H9 (cell line): ENCODE data around the gene LRP2. TPM values are rescaled to one million over a fixed set of nuclear protein-coding genes. Genes with fewer than 3 reads are reported as not detected.

Experiments
- DNase-seq: peaks from one replicate; pipeline ENCODE4 v3.0.0-alpha.2; 2017
- H2AFZ ChIP-seq: one replicate; pipeline ENCODE4 v1.6.1; 2013; ENCODE audit warnings: mild to moderate bottlenecking, low read length, control low read depth, moderate library complexity
- H2AK5ac ChIP-seq: 2 replicates; pipeline ENCODE4 v1.6.1; 2013; ENCODE audit warnings: low read length, control low read depth, mixed read lengths; ENCODE audit not compliant: insufficient read length
- H2BK120ac ChIP-seq: one replicate; pipeline ENCODE4 v1.6.1; 2013; ENCODE audit warnings: low read depth, mild to moderate bottlenecking, low read length, control low read depth, inconsistent platforms; ENCODE audit not compliant: poor library complexity, severe bottlenecking
- H2BK12ac ChIP-seq: 2 replicates; pipeline ENCODE4 v1.6.1; 2013; ENCODE audit warnings: low read length, control low read depth, mixed read lengths, low read depth; ENCODE audit not compliant: insufficient read length
- H2BK15ac ChIP-seq: 2 replicates; pipeline ENCODE4 v1.6.1; 2013; ENCODE audit warnings: low read depth, low read length, control low read depth
- H2BK20ac ChIP-seq: one replicate; pipeline ENCODE4 v1.6.1; 2013; ENCODE audit warnings: low read depth, mild to moderate bottlenecking, low read length, control low read depth, inconsistent platforms; ENCODE audit not compliant: poor library complexity, severe bottlenecking
- H2BK5ac ChIP-seq: 2 replicates; pipeline ENCODE4 v1.6.1; 2013; ENCODE audit warnings: low read length, control low read depth, mixed read lengths; ENCODE audit not compliant: insufficient read length
- H3K14ac ChIP-seq: 2 replicates; pipeline ENCODE4 v1.6.1; 2013; ENCODE audit warnings: low read length, control low read depth; ENCODE audit not compliant: insufficient read depth
- H3K18ac ChIP-seq: 2 replicates; pipeline ENCODE4 v1.6.1; 2013; ENCODE audit warnings: low read depth, mild to moderate bottlenecking, mixed read lengths, low read length, control low read depth; ENCODE audit not compliant: insufficient read length
- H3K23ac ChIP-seq: 2 replicates; pipeline ENCODE4 v1.6.1; 2013; ENCODE audit warnings: low read length, control low read depth, mixed read lengths, low read depth; ENCODE audit not compliant: insufficient read length
- H3K23me2 ChIP-seq: 2 replicates; pipeline ENCODE4 v1.6.1; 2013; ENCODE audit warnings: low read depth, mild to moderate bottlenecking, mixed read lengths, low read length, control low read depth; ENCODE audit not compliant: insufficient read length, poor library complexity, severe bottlenecking
- H3K27ac ChIP-seq: 2 replicates; pipeline ENCODE4 v1.5.1; 2013; ENCODE audit warnings: low read length, control low read depth, mixed read lengths, low read depth; ENCODE audit not compliant: insufficient read length
- H3K27me3 ChIP-seq: 2 replicates; pipeline ENCODE4 v1.6.1; 2013; ENCODE audit warnings: low read length, control low read depth, inconsistent platforms; ENCODE audit not compliant: insufficient read depth
- H3K4ac ChIP-seq: 2 replicates; pipeline ENCODE4 v1.6.1; 2013; ENCODE audit warnings: low read depth, mild to moderate bottlenecking, control low read depth, inconsistent platforms, low read length, moderate library complexity
- H3K4me1 ChIP-seq: 2 replicates; pipeline ENCODE4 v1.6.1; 2013; ENCODE audit warnings: low read length, control low read depth, inconsistent platforms; ENCODE audit not compliant: insufficient read depth
- H3K4me2 ChIP-seq: 2 replicates; pipeline ENCODE4 v1.6.1; 2013; ENCODE audit warnings: low read length, control low read depth, mixed read lengths; ENCODE audit not compliant: insufficient read length, insufficient read depth
- H3K56ac ChIP-seq: 2 replicates; pipeline ENCODE4 v1.6.1; 2013; ENCODE audit warnings: low read depth, mild to moderate bottlenecking, mixed read lengths, low read length, control low read depth; ENCODE audit not compliant: insufficient read length
- H3K79me1 ChIP-seq: 2 replicates; pipeline ENCODE4 v1.6.1; 2013; ENCODE audit warnings: low read depth, mild to moderate bottlenecking, moderate library complexity, low read length, control low read depth, inconsistent platforms; ENCODE audit not compliant: insufficient read depth, poor library complexity, severe bottlenecking
- H3K79me2 ChIP-seq: 2 replicates; pipeline ENCODE4 v1.6.1; 2013; ENCODE audit warnings: low read length, control low read depth, inconsistent platforms; ENCODE audit not compliant: insufficient read depth
- H3K9ac ChIP-seq: 2 replicates; pipeline ENCODE4 v1.6.1; 2013; ENCODE audit warnings: low read length, control low read depth, mixed read lengths; ENCODE audit not compliant: insufficient read length; ENCODE audit errors: extremely low read depth
- H3K9me3 ChIP-seq: one replicate; pipeline ENCODE4 v1.6.1; 2013; ENCODE audit warnings: low read depth, low read length, inconsistent platforms; ENCODE audit not compliant: control insufficient read depth
- H3T11ph ChIP-seq: one replicate; pipeline ENCODE4 v1.6.1; 2013; ENCODE audit warnings: mild to moderate bottlenecking, low read length, control low read depth, inconsistent platforms
- H4K20me1 ChIP-seq: one replicate; pipeline ENCODE4 v1.6.1; 2013; ENCODE audit not compliant: control insufficient read depth, insufficient read length, insufficient read depth
- H4K5ac ChIP-seq: 2 replicates; pipeline ENCODE4 v1.6.1; 2013; ENCODE audit warnings: low read depth, mild to moderate bottlenecking, mixed read lengths, low read length, control low read depth; ENCODE audit not compliant: insufficient read length
- H4K8ac ChIP-seq: replicated peaks from 2 replicates; pipeline ENCODE4 v1.6.1; 2013; ENCODE audit warnings: low read length, control low read depth, mixed read lengths, low read depth; ENCODE audit not compliant: insufficient read length
- H4K91ac ChIP-seq: 2 replicates; pipeline ENCODE4 v1.6.1; 2013; ENCODE audit warnings: low read depth, mild to moderate bottlenecking, moderate library complexity, mixed read lengths, low read length, control low read depth; ENCODE audit not compliant: insufficient read length
- H3K27ac Mint-ChIP-seq, 3 experiments: 2 replicates in 2 of 3; 3 replicates in 1 of 3; pipeline ENCODE4 v1.8.0; 2020 to 2021; ENCODE audit warnings: mixed read lengths in 3 of 3, mild to moderate bottlenecking in 1 of 3, moderate library complexity in 1 of 3
- H3K27me3 Mint-ChIP-seq: 2 replicates; pipeline ENCODE4 v1.8.0; 2021; ENCODE audit warnings: low read depth, mild to moderate bottlenecking, moderate library complexity, mixed read lengths
- H3K36me3 Mint-ChIP-seq, 3 experiments: 2 replicates in 2 of 3; 3 replicates in 1 of 3; pipeline ENCODE4 v1.8.0; 2020 to 2021; ENCODE audit warnings: low read depth in 3 of 3, mixed read lengths in 3 of 3; ENCODE audit not compliant: insufficient read depth in 1 of 3
- H3K4me1 Mint-ChIP-seq, 2 experiments: 2 replicates each; pipeline ENCODE4 v1.8.0; 2020; ENCODE audit warnings: mixed read lengths in 2 of 2
- H3K4me3 Mint-ChIP-seq, 2 experiments: 2 replicates in 1 of 2; 3 replicates in 1 of 2; pipeline ENCODE4 v1.8.0; 2020 to 2021; ENCODE audit warnings: mild to moderate bottlenecking in 2 of 2, mixed read lengths in 2 of 2, moderate library complexity in 1 of 2
- H3K9me3 Mint-ChIP-seq, 2 experiments: 2 replicates in 1 of 2; 3 replicates in 1 of 2; pipeline ENCODE4 v1.8.0; 2020; ENCODE audit warnings: mild to moderate bottlenecking in 2 of 2, mixed read lengths in 2 of 2, moderate library complexity in 1 of 2
- WGBS: extraction: QIAGEN DNeasy Blood & Tissue Kit; methylation state at CpG from one replicate; pipeline ENCODE4 v1.1.7; 2013; ENCODE audit warnings: missing lambda C conversion rate, low lambda C conversion rate, mixed read lengths; ENCODE audit not compliant: insufficient read length; ENCODE audit errors: extremely low coverage; 5-methylcytosine and 5-hydroxymethylcytosine counted together
- total RNA-seq: library from RNA; stranded (reverse); gene quantifications from 2 replicates; pipeline ENCODE4 v1.2.1, GENCODE V29; 2021
- TF ChIP-seq, protein P1 (sequence below): fragments of 200-600 bp; sonication (generic); conservative IDR thresholded peaks from 3 replicates; pipeline ENCODE4 v1.8.0; 2021; ENCODE audit warnings: antibody characterized with exemption, mild to moderate bottlenecking

LRP2 gene
- total RNA-seq, 1 experiment from 2014 or later, result 1.4 TPM

DNA sequence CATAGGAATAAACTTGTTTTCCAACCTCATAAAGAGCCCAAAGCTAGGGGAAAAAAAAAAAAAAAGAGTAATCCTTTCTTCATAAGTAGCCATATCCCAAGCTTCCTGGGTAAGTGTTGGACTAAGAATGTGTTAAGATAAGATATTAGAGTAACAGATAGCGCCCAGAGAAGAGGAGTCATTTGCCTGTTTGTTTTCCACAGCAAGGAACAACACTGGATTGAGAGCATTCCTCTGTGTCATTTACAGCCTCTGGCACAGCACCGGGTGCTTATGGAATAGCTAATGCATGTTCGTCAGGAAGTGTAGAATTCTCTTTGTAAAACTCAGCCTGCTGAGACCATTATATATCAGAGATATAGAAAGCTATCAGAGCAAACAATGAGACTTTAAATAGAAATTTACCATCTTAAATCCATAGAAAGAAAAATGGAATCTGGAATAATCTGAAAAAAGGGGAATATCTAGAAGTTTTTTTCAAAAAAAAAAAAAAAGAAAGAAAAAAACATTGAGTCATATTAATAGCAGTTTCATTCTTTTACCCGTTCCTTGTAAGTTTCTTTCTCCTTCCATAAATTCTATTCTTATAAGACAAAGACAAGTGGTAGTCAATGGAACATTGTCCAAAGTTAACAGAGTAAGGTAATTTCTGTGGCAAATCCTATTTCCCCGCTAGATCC, 37.6 kb downstream of the LRP2 start:
- Mint-ChIP-seq H3K27ac (no peak overlapping the region), H3K9me3 (peaks cover 9 to 11% of the 10 kb centered on the region in 2 experiments; a peak in 3 of 5 replicates), H3K4me1 (no peaks in the 10 kb centered on the region), H3K27me3 (no peaks in the 10 kb centered on the region), H3K36me3 (no peaks in the 10 kb centered on the region), H3K4me3 (no peak overlapping the region)
- no peaks in the 10 kb centered on the region for H3K23me2 ChIP-seq
- H3K79me2 ChIP-seq, result no peaks in the 10 kb centered on the region
- no peak overlapping the region for H3K23ac ChIP-seq
- no peaks in the 10 kb centered on the region for H3K4me1 ChIP-seq
- no peak overlapping the region for H2BK15ac ChIP-seq
- H2BK120ac ChIP-seq, result no peak overlapping the region
- no CpG with 5 or more reads among the region's 5 CpGs for WGBS
- H3K14ac ChIP-seq, result no peak overlapping the region
- TF ChIP-seq, protein P1, sequence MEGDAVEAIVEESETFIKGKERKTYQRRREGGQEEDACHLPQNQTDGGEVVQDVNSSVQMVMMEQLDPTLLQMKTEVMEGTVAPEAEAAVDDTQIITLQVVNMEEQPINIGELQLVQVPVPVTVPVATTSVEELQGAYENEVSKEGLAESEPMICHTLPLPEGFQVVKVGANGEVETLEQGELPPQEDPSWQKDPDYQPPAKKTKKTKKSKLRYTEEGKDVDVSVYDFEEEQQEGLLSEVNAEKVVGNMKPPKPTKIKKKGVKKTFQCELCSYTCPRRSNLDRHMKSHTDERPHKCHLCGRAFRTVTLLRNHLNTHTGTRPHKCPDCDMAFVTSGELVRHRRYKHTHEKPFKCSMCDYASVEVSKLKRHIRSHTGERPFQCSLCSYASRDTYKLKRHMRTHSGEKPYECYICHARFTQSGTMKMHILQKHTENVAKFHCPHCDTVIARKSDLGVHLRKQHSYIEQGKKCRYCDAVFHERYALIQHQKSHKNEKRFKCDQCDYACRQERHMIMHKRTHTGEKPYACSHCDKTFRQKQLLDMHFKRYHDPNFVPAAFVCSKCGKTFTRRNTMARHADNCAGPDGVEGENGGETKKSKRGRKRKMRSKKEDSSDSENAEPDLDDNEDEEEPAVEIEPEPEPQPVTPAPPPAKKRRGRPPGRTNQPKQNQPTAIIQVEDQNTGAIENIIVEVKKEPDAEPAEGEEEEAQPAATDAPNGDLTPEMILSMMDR, result no peak
- no peak overlapping the region for H3K18ac ChIP-seq
- H2AK5ac ChIP-seq, result no peak overlapping the region
- H3T11ph ChIP-seq, result no peak overlapping the region
- H4K5ac ChIP-seq, result no peak overlapping the region
- H3K4me2 ChIP-seq, result no peak overlapping the region
- H2AFZ ChIP-seq, result no peak overlapping the region
- no peak overlapping the region for H4K91ac ChIP-seq
- no peaks in the 10 kb centered on the region for H4K20me1 ChIP-seq
- H2BK5ac ChIP-seq, result no peak overlapping the region
- no peak overlapping the region for H4K8ac ChIP-seq
- no peak overlapping the region for H3K9ac ChIP-seq
- H3K27ac ChIP-seq, result no peak overlapping the region
- no peak overlapping the region for H2BK20ac ChIP-seq
- no peak overlapping the region for H3K56ac ChIP-seq
- H3K79me1 ChIP-seq, result no peaks in the 10 kb centered on the region
- no peak for DNase-seq
- H3K27me3 ChIP-seq, result no peaks in the 10 kb centered on the region
- H3K9me3 ChIP-seq, result no peaks in the 10 kb centered on the region
- no peak overlapping the region for H2BK12ac ChIP-seq
- H3K4ac ChIP-seq, result no peak overlapping the region
